GM12892 (cell line): ENCODE data around the gene SMIM23.

Source experiments
- POLR2A ChIP-seq: IDR thresholded peaks from 2 replicates; pipeline ENCODE4 v1.6.1; 2011; ENCODE audit warnings: low read depth, low read length, control low read depth
- POLR2AphosphoS5 ChIP-seq: IDR thresholded peaks from 2 replicates; pipeline ENCODE4 v1.6.1; 2011; ENCODE audit warnings: low read depth, low read length, control low read depth

- no peak for TF ChIP-seq POLR2AphosphoS5
- no peak for TF ChIP-seq POLR2A
These were observed 13.8 kb upstream of the SMIM23 start for GRCh38 chr5:171771856-171772255.
